Stimulated activated naive CD4-positive, alpha-beta T cell (primary cell): Measurements from ENCODE around the gene NUP85.
A peak's percentile ranks its signal among the peaks of the same experiment; 100 is the strongest.
"Not testable (repeated sequence)": the region's sequence is repeated elsewhere in the genome, so short reads cannot be mapped to it uniquely, and the experiment has no call there.

Experiments
- DNase-seq, 6 experiments: peaks; one replicate each; lab custom pipeline; 2025; lab: John Stamatoyannopoulos, UW

NUP85 gene

DNA sequence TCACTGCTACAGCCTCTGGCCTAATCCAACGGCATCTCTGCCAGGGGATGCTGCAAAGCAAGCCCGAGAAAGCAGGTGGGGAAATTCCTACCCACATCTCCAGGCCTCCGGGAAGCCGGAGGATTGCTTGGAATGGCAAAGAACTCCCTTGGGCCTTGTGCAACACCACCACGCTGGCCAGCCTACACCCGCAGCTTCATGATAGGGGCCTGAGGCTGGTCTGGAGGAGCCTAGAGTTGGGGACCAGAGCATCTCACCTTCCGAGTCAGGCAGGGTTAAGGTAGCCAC is 35.6 kb downstream of the NUP85 start:
- no peak for DNase-seq

DNA sequence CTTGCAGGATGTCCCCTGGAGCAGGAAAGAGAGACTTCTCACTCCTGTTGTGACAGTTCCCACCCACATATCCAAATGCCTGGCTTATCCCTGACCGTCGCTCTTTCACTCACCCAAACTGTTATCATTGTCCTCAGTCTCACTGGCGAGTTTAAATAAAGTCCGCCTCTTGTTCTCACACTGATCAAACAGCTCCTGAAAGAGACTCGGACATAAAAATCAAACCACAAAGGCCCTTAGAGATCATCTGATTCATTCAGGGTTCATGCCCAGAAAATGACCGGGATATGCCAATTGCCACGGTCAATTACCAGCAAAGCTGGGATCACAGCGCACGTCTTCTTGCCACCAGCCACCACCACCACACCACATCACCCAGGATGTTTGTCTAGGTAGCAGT is 36.0 kb downstream of the NUP85 start:
- DNase-seq = no peak

DNA sequence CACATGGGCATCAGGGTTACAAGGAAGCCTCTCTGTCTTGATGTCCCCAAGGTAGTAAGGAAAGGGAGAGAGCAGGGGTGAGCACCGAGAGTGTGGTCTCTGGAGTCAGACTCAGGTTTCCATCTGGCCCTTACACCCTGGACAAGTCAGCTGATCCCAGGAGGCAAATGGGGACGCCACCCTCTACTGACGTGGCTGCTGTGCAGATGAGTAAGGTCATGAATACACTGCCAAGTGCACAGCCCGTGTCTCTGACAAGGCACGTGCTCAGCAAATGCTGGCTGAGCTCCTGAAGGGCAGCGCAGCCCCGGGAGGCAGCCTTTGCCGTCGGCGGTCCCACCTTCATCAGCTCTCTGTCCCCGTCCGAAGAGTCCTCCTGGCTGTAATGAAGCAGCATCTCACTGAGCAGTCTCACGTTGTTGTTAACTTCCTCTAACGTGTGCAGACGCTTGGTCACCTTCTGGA is 36.5 kb downstream of the NUP85 start:
- DNase-seq = no peak

DNA sequence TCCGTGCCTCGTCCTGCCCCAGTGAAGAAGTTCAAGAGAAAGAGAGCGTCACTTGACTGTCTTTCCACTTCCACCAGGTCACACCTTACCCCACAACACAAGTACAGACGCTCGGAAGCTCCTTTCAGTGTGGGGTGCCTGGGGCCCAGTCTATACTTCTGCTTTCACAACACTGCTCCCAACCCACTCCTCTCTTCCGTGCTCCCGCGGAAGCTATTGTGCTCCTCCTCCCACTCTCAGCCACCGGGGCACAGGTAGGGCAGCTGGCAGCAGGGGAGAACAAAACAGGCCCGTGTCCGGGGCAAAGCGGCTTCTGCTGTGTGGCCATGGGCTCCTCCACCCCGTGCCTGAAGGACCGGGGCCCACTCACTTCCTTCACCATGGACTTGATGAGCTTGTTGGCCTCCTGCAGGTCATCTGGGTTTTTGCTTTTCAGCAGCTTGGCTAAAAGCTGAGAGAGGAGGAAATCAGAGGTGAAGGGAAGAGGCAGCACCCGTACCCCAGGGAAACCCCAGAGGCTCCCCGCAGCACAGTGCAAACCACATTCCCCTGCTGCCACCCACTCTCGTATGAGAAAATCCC is 37.1 kb downstream of the NUP85 start:
- no peak for DNase-seq

DNA sequence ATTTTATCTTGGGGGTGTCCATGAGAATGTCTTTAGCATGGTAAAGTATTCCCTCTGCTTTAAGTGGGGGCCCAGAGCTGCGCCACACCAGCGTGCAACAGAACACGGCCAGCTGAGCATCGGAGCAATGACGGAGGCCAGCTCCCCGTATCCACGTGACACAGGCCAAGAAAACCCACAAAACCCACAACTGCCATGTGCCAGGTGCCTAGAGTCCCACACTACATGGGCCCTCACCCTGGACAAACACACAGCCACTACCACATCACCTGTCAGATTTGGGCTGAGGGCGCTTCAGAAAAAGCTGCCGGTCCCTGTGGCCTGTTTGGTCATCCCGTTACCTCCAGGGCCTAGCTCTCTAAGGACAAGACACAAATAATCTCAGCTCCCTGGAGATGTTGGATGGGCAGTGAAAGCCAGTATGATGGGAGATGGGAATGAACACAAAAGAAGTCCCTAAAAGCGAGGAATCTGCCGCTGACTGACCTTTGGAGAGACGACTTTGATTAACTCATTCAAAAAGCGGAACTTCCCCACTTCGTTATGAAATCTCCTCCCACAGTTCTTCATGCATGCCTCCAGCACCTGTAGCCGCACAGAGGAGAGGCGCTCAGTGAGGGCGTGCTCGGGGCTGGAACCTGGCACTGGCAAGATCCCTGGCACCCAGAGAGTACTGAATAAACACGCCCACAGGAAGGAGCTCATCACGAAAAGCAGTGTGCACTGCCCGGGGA is 38.8 kb downstream of the NUP85 start:
- DNase-seq = no peak

DNA sequence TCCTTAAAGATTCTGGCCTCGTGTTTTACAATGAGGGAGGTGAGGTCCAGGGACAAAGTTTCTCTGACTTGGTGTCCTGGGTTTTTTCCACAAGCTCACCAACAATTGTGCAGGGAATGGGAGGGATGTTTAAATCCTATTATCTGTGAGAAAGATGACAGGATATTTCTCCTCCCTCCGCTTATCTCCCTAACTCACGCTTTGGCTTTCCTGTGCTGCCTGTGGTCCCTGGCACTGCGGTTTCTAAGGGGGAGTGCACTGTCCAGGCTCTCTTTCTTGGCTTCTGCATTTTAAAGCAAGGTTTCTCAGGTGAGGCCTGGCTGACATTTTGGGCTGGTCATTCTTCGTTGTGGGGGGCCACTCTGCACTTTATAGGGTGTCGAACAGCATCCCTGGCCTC is 39.5 kb downstream of the NUP85 start:
- DNase-seq = no peak

DNA sequence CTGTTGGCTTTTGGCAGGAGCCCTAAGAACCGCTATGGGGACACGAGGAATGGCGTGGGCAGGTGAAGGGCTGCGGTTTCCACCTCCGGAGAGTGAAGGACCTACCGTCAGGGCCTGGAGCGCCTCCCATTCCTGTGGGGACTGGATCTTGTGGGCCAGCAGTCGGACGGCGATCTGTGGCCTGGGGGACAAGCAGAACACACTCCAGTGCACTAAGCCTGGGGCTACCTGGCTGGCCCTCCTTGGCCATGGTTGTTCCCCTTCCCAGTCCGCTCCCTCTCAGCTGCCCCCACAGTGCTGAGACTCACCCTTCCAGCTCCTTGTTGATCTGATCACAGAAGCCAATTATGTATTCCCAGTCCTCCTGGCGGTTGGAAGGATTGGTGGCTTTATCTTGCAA is 40.9 kb downstream of the NUP85 start:
- DNase-seq = no peak

DNA sequence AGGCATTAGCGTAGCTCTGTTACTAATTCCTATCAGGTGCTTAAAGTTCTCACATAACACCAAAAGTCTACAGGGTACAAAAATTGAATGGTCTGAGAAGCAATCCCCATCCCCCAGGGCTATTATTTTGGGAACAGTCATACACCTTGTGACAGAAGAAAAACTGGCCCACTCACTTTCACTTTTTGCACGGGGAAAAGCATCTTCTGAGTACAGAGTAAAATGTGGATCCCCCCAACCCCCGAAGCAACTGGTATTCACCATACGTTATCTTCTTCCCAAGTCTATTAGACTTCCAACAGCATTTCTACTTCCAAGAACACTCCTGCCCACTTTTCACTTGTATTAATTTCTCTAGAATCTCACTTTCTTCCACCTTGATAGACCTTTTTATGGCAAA is 44.1 kb downstream of the NUP85 start:
- no peak for DNase-seq

DNA sequence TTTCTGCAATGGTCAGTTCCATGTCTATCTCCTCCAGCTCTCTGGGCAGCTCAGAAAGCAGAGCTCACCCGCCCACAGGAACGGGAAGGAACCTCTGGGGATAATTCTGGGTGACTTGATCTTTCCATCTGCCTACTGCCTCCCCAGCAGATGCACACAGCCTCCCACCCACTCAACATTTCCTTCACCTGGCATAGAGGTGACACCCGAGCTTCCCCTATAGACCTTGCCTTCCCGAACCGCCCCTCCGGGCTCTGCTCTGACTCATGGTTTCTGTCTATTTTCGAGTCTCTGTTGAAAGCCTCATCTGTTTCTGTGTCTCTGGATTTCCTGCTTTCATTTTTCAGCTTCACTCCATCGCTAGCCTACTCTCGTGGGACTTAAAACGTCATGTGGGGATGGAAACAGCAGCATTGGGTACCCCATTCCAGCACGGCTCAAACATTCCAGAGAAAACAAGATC is 44.6 kb downstream of the NUP85 start:
- DNase-seq = peak in 4 of 6 experiments; percentile 18 to 28 (median 22)

DNA sequence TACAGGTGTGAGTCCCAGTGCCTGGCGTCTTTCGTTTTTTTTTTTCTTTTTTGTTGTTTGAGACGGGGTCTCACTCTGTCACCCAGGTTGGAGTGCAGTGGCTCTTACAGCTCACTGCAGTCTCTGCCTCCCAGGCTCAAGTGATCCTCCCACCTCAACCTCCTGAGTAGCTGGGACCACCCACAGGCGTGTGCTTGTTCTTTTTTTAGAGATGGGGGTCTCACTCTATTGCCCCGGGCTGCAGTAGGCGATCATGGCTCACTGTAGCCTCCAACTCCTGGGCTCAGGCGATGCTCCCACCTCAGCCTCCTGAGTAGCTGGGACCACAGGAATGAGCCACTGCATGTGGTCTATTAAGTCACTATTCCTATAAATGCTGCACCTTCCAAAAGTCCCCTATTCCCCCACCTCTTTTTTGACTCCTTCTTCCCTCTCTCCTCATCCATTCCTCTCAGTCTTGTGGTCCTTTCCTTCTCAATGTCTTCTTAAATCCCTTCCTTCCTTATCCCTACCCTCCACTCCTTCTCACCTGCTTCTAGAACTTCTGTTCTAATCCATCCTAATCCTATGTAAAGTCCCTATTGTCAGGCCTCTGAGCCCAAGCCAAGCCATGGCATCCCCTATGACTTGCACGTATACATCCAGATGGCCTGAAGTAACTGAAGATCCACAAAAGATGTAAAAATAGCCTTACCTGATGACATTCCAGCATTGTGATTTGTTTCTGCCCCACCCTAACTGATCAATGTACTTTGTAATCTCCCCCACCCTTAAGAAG is 46.7 kb downstream of the NUP85 start:
- no peak for DNase-seq

DNA sequence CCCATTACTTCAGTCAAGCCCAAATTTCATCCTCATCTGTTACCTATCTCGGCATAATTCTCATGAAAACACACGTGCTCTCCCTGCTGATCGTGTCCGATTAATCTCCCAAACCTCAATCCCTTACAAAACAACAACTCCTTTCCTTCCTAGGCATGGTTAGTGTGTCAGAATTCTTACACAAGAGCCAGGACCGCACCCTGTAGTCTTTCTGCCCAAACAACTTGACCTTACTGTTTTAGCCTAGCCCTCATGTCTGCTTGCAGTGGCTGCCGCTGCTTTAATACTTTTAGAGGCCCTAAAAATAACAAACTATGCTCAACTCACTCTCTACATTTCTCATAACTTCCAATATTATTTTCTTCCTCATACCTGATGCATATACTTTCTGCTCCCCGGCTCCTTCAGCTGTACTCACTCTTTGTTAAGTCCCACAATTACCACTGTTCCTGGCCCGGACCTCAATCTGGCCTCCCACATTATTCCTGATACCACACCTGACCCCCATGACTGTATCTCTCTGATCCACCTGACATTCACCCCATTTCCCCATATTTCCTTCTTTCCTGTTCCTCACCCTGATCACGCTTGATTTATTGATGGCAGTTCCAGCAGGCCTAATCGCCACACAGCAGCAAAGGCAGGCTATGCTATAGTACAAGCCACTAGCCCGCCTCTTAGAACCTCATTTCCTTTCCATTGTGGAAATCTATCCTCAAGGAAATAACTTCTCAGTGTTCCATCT is 50.6 kb downstream of the NUP85 start:
- DNase-seq = not testable (repeated sequence)

DNA sequence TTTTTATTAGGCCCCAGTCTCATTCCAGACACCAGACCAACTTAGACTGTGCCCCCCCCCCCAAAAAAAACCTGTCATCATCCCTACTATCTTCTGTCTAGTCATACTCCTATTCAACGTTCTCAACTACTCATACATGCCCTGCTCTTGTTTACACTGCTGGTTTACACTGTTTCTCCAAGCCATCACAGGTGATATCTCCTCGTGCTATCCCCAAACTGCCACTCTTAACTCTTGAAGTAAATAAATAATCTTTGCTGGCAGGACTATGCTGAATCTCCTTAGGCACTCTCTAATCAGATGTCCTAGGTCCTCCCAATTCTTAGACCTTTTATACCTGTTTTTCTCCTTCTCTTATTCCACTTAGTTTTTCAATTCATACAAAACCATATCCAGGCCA is 51.7 kb downstream of the NUP85 start:
- not testable (repeated sequence) for DNase-seq

DNA sequence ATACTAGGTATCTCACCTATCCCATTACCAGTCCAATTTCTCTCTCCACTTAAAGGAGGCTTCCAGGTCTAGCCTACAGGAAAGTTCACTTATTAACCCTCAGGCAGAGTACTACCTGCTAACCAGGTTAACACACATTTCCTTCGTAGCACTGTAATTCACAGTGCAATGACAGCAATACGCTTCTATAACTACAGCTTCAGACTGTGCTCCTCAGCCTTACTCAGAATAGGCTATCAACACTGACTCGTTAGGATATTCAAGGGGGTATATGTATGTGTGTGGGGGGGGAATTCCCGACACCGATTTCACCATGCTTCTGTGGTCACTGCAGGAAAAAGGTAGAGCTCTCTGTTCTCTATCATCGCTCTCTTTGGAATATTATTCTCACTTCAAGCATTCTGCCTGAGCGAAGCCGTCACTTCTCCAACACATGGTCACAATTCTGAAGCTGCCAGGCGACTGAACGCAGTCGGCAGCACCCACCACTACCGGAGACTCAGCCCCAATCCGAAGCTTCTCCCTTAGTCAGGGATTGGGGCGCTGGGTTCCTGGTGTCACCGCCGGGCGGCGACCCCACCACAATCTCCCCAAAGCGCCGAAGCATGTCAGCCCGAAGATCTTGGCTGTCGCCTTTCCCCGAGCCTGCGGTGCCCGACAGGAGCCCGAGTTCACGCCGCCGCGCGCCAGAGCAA is 55.3 kb downstream of the NUP85 start:
- peak in 2 of 6 experiments; percentile 35 to 46 for DNase-seq

DNA sequence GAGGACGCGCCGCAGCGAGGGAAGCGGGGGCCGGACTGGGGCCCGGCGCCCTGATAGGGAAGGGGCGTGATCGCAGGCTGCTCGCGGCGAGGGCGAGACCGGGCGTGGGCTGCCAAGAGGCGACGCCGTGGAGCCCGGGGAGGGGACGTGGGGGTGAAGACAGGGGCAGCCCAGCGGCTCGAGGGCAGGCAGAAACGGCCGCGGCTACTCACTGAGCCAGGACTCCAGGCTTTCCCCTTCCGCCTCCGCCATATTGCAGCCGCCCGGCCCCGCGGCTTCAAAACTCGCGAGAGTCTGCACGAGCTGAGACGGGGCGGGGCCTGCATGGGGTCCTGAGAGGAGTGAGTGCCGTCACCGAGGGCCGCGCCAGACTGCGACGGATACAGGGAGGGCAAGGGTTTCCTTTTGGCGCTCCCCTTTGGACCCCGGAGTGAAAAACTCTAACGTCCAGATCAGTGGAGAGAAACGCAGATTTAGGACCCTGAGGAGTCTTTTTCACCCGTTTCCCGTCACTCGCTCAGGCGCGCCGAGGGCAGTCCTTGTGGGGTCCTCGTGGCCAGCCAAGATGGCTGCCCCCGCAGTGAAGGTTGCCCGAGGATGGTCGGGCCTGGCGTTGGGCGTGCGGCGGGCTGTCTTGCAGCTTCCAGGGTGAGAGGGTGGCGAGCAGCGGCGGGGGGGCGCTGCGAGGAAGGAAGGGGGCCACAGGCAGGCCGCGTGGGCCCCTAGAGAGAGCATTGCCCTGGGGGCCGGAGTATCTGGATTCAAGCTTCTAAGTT is 56.0 kb downstream of the NUP85 start, which contains the start of the genes GGA3 and MRPS7:
Gene GGA3, minus strand, starts transcription at position 271 of the 776 bp plus-strand sequence. Its CDS starts 19 bp downstream, at position 252.
Gene MRPS7, plus strand, starts transcription at position 544 of the 776 bp plus-strand sequence. Its CDS starts 22 bp downstream, at position 566.
- DNase-seq = peak; percentile 91 to 100 (median 95)

DNA sequence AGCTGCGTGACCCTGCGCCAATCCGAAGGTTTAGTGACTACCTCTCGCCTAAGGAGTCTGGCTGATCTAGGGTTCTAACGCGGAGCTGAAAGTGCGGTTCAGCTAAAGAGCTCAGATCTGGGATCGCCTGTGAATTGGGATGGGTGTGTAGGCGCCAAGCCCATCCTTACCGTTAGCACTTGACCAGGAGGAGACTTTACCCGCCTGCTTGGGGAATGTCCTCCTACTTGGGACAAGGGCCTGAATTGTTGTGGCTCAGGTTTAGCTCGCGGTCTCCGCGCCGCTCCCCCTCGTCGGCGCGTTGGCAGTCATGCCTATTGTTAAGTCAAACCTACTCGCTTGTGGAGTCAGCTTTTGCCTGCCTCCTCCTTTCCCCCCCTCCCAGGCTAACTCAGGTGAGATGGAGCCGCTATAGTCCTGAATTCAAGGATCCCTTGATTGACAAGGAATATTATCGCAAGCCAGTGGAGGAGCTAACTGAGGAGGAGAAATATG is 56.7 kb downstream of the NUP85 start:
- DNase-seq = no peak

DNA sequence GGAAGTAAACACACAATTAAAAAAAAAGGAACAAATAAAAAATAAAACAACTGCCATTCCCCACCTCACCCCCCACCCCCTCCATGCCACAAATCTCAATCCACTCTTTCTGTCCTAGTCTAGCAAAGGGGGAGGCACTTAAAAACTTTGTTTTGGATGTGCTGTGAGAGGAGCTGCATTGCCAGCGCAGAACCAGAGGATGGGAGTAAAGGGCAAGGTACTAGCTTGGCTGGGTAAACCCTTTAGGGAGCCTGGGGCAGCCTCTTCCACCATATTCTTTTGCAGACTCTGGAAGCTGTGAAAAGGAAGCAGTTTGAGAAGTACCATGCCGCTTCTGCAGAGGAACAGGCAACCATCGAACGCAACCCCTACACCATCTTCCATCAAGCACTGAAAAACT is 57.6 kb downstream of the NUP85 start:
- DNase-seq = no peak

DNA sequence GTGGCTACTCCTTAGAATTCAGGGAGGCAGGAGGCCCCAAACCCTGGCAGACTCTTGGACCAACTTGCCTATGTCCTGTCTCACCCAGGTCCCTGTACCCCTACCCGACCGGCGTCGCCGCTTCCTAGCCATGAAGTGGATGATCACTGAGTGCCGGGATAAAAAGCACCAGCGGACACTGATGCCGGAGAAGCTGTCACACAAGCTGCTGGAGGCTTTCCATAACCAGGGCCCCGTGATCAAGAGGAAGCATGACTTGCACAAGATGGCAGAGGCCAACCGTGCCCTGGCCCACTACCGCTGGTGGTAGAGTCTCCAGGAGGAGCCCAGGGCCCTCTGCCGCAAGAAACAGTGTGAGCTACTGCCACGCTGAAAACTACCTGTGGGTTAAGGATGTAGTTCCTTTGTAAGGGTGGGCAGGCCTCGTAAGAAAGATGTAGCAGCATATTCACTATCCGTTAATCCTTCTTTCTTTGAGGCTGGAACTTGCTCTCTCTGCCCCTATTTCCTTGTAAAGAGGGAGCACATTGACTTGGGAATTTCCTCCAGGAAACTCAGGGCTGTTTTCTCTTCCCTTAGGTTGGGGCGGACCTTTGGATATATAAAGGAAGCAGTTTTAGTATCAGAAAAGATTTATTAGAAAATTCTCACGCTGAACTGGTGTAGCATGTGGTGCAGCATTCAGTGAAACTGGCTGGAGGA is 60.3 kb downstream of the NUP85 start:
- DNase-seq = no peak

DNA sequence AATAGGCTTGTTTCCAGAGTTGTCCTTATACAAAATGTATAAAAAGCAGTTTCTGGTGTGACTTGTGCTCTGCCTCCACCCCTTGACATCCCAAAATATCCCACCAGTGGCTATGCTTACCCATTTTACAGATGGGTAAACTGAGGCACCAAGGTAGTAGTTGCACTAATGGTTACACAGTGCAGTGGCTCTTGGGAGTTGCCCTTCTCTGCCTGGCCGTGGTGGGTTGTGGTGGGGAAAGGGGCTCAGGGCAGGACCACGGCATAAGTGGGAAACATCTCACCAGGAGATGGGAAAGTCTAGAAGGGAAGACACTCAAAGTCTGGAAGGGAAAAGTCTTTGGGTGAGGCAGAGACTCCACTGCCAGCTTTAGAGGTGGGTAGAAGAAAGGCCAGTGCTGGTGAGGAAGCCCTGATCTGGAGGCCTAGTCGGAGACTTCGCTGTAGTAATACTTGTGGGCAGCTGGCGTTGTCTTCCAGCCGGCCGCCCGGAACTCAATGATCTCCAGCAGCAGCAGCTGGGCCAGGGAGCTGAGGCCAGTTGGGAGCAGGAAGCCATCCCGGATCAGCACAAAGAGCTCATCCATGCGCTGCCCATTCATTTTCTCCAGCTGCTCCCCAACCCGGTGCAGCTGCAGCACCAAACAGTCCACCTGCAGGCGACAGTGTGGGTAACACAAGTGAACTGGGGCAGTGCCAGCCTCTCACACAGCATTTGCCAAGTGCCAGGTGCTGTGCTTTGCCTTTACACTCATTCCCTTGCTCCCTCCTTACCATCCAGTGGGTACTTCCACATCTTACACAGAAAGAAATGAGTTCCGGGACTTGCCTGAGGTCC is 61.1 kb downstream of the NUP85 start:
- DNase-seq = no peak

DNA sequence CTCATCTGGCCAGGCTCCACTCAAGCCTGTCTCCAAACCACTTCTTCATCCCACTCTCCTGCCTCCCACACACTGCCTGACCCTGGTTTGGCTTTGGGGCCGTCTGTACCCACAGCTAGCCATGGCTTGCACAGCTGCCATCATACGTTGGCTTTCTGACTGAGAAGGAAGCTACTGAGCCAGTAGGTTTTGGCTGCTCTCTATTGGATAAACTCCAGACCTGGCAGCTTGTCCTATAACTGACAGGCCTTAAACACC is 61.6 kb downstream of the NUP85 start:
- no peak for DNase-seq
